Gastrocnemius medialis (tissue), 4 donors: ENCODE results near the gene KCNAB1.

Experiments used
- POLR2A ChIP-seq, 2 donors: fragments of 450-650 bp; IDR thresholded peaks; one replicate each; pipeline ENCODE4 v1.6.1; 2017; ENCODE audit warnings: antibody characterized with exemption in 2 of 2, mild to moderate bottlenecking in 2 of 2, moderate library complexity in 2 of 2
- TF ChIP-seq, protein P1 (sequence below), 5 experiments: fragments of 450-650 bp in 3 of 5; fragments of 200-600 bp in 2 of 5; sonication (generic) in 2 of 5; IDR thresholded peaks in 4 of 5; conservative IDR thresholded peaks in 1 of 5; 1 replicate in 4 of 5; 2 replicates in 1 of 5; pipeline ENCODE4 v1.5.1; 2016 to 2019; ENCODE audit warnings: antibody characterized with exemption in 5 of 5, mild to moderate bottlenecking in 3 of 5, moderate library complexity in 3 of 5

- TF ChIP-seq, protein P1, sequence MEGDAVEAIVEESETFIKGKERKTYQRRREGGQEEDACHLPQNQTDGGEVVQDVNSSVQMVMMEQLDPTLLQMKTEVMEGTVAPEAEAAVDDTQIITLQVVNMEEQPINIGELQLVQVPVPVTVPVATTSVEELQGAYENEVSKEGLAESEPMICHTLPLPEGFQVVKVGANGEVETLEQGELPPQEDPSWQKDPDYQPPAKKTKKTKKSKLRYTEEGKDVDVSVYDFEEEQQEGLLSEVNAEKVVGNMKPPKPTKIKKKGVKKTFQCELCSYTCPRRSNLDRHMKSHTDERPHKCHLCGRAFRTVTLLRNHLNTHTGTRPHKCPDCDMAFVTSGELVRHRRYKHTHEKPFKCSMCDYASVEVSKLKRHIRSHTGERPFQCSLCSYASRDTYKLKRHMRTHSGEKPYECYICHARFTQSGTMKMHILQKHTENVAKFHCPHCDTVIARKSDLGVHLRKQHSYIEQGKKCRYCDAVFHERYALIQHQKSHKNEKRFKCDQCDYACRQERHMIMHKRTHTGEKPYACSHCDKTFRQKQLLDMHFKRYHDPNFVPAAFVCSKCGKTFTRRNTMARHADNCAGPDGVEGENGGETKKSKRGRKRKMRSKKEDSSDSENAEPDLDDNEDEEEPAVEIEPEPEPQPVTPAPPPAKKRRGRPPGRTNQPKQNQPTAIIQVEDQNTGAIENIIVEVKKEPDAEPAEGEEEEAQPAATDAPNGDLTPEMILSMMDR (IDR thresholded peaks at IDR 0.05 in 4 of 5, conservative IDR thresholded peaks at IDR 0.05 in 1 of 5), result no peak
- no peak for TF ChIP-seq POLR2A (IDR thresholded peaks at IDR 0.05)
Observed at GRCh38 chr3:156495816-156496215, 375.4 kb downstream of the KCNAB1 start.
